HPDE6-E6E7 (cell line): ENCODE results near the gene SMARCC1.

Source experiments
- DNase-seq: peaks from one replicate; pipeline ENCODE4 v3.0.0; 2011; ENCODE audit warnings: missing footprints; ENCODE audit errors: extremely low spot score

Gene SMARCC1

DNA sequence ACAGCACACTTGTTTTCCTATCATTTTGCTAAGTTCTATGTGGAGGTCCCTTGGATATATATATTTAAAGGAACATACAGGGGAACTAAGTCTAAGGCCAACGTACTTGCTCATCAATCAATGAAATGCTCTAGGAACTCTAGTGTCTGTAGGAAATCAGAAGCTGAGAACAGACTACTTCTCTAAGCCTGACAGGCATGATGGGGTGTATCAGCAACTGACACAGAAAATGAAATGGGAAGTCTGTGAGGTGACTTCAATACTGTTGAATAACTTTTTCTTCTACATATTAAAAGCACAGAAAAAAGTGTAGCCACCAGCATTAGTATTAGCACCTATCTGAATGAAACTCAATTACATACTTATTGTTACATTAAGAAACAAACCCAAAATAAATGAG, 146.2 kb downstream of the SMARCC1 start:
- DNase-seq = no peak

DNA sequence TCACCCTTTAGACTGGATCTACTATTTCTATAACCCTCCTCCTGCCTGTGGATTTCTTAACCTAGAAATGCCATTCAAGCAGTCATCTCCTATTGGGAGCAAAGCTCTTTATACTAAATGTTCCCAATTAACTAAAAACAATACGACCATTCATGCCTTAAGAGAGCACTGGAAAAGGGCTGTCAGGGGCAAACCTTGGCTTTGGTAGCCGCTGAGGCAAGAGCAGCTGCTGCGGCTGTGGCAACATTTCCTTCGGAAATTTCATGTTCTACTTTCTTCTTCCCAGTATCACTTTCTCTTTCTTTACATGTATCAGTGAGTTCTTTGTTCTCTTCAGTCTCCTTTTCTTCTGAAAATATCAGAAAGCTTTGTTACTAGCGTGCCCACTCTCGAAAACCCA, 146.7 kb downstream of the SMARCC1 start:
- DNase-seq = no peak

DNA sequence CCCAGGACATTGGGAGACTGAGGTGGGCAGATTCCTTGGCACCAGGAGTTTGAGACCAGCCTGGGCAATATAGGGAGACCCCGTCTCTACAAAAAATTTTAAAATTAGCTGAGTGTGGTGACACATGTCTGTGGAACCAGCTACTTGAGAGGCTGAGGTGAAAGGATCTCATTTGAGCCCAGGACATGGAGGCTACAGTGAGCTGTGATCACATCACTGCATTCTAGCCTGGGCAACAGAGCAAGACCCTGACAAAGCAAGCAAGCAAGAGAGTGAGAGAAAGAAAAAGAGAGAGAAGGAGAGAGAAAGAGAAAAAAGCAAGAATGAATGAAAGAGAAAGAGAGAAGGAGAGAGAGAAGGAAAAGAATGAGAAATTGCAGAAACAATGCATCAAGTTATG, 150.9 kb downstream of the SMARCC1 start:
- no peak for DNase-seq

DNA sequence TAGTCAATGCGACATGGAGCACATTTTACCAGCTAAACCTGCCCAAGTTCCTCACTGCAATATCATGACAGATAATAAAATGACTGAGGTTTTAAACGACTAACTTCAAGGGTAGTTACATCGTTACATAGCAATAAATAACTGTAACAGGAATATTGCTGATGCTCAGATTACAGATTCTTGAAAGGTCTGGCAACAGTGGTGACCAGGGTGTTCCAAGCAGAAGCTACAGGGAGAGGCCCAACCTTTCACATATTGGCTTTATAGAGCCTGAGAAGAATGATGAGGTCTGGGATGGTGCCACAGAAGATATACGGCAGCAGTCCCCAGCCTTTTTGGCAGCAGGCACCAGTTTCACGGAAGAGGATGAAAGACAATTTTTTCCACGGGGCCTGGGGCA, 151.9 kb downstream of the SMARCC1 start:
- no peak for DNase-seq

DNA sequence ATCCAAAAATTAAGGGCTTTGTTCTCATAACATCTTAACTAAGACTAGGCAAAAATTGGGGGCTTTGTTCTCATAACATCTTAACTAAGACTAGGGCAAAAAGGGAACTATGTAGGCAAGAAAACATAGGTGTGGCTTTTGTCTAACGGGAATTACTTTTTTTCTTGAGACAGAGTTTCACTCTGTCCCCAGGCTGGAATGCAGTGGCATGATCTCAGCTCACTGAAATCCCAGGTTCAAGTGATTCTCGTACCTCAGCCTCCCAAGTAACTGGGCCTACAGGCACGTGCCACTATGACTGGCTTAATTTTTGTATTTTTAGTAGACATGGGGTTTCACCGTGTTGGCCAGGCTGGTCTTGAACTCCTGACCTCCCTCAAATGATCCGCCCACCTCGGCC, 153.3 kb downstream of the SMARCC1 start:
- DNase-seq = no peak

GRCh38 chr3:47622671-47623461, 158.8 kb downstream of the SMARCC1 start:
- no peak for DNase-seq

DNA sequence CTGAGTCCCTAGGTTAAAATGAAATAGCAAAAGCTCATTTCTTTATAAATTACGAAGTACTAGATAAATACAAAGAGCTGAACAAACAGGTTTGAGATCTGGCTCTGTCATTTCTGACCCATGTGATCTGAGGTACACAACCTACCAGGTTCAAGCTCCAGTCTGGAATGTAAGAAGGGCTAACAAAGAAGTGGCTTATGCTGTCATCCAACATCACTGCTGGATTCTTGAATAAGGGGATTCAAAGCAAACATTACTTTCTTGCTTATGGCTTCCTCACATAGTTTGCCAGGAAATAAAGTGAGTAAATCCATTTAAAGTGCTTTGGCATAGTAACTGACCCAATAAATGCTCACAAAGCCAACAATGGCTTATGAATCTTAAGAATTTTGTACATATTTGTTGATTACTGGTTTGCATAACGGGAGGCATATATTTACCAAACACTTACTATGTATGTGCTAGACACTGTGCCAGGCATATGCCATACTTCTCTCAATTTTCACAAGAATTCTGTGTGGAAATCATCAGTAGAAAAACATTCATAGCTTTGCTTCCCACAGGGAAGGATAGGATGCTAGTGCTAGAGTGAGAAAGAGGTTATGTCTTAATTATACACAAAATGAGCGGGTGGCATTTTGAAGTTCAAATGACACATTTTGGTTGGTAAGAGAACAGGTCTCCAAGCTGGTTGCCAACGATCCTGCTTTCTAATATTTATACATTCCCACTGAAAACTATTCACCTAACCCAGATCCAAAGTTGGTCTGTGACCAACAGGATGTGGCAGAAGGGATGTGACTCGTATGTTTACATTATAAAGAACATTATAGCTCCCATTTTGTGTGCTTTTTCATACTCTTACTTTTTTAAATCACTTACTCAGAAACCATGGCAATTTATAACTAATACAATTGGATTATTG, 164.3 kb downstream of the SMARCC1 start:
- DNase-seq = no peak

DNA sequence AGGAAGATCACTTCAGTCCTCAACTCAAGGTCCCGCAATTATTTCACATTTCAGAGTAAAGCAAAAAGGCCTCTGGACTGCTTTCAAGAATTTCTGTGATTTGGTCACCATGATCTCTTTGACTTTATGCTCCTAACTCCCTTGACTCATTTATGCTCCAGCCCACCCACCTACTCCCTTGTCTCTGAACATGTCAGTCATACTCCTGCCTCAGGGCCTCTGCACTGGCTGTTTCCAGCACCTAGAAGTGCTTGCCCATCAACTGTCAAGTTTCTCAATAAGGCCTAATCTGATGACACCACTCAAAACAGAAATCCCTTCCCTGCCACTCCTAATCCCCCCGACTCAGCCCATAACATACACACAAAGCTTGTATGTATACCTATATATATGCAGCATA, 166.9 kb downstream of the SMARCC1 start:
- DNase-seq = no peak

DNA sequence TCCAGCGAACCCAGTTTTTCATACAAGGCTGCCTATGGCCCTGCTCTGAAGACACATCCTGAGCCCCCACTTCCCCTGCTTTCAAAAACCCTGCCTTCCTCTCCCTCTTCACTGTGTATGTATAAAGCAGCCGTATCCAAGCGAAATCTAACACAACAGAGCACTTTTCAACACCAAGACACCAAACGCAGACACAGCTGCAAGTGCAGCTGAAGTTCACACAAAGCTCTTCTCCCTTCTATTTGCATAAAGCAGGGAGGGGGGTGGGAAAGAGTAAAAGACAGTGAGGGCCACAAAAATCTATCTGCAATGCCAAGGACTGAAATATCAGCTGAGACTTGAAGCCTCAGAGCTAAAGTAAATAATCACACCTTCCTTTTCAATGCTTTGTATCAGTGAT, 168.0 kb downstream of the SMARCC1 start:
- no peak for DNase-seq

DNA sequence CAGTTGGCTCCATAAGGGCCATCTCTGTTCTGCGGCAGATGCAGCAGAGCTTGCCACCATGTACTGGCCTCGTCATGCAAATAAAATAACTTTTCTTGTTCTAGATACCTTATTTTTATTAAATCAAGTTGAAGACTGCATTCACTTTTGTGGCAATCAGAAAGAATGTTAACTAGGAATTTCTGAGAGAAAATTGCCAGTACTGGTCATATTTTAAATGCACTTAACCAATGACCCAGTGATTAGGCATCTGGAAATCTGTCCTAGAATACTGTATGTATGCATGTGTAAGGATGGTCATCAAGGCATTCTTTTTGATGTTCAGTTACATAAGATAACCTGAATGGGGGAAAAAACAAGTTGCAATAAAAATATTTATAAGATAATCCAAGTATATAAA, 168.8 kb downstream of the SMARCC1 start:
- DNase-seq = no peak

GRCh38 chr3:47612178-47612577, 169.5 kb downstream of the SMARCC1 start:
- DNase-seq = no peak

- DNase-seq = no peak
Measured at GRCh38 chr3:47611576-47611975, 170.1 kb downstream of the SMARCC1 start.

- no peak for DNase-seq
Measured at GRCh38 chr3:47610583-47610982, 171.1 kb downstream of the SMARCC1 start.

GRCh38 chr3:47607335-47607734, 174.4 kb downstream of the SMARCC1 start:
- no peak for DNase-seq

DNA sequence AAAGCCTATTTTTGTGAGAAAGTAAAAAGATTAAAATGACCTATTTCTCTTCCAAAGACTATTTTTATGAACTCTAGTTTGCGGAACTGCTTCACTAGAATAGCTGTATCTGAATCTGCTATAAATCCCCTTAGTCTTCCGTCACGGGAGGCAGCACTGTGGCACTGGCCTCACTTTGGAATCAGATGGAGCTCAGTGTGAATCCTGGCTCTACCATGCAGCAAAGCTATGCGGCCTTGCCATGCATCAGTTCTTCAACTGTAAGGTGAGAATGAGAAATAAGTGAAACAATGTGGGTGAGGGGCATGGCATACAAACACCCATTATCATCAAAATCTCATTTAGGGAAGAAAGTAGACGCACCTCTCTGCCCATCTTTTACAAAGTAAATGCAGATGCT, 175.5 kb downstream of the SMARCC1 start:
- no peak for DNase-seq

GRCh38 chr3:47605652-47606051, 176.0 kb downstream of the SMARCC1 start:
- no peak for DNase-seq

- DNase-seq = no peak
Measured at GRCh38 chr3:47604145-47604544, 177.5 kb downstream of the SMARCC1 start.

GRCh38 chr3:47603332-47603731, 178.4 kb downstream of the SMARCC1 start:
- no peak for DNase-seq

GRCh38 chr3:47601281-47601680, 180.4 kb downstream of the SMARCC1 start:
- DNase-seq = no peak

- no peak for DNase-seq
Measured at GRCh38 chr3:47594792-47595191, 186.9 kb downstream of the SMARCC1 start.

DNA sequence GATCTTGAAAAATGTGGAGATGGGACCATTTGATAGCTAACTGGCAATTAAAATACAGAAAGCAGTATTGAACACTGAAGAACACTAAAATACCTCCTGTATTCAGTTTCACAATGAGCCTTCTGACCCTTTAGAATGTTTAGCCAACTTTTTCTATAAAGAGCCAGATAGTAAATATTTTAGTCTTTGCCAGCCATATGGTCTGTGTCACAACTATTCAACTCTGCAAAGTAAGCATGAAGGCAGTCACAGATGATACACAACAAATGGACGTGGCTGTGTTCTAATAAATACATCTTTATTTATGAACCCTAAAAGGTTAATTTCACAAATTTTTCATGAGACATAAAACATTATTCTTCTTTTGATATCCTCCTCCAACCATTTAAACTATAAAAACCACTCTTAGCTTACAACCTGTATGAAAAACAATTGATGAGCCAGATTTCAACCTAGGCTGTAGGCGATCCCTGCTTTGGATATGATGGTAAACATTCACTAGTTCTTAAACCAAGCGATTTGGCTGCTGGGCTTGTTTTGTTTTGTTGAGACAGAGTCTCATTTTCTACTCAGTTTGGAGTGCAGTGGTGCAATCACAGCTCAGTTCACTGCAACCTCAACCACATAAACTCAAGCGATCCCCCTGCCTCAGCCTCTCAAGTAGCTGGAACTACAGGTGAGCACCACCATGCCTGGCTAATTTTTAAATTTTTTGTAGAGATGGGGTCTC, 189.5 kb downstream of the SMARCC1 start:
- DNase-seq = no peak

DNA sequence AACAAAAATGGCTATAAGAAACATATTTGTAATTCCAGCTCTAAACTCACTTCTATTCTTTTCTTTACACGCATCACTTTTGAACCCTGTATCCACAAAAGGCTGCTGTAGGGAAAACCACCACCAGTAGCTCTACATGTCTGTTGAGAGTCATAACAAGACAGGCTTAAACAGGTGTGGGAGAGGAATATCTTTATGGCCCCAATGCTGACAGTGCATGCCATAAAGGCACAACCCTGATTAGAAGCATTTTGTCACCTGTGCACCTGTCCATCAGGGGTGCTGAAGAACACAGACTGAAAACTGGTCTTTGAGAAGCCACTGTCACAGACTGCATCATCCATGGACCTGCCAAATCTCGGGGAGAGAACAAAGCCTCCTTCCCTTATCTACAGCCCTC, 191.5 kb downstream of the SMARCC1 start:
- no peak for DNase-seq
